Measurements from ENCODE around the gene HELZ. TPM values are rescaled to one million over a fixed set of nuclear protein-coding genes. Genes with fewer than 3 reads are reported as not detected.

HELZ gene
- total RNA-seq, 1 donor from 2014 or later: 14.8 TPM

- H3K27me3 ChIP-seq (ENCODE audit: control insufficient read depth, insufficient read depth, low read length): no peaks in the 10 kb centered on the region
- no peak for DNase-seq (ENCODE audit: low read depth)
- no peaks in the 10 kb centered on the region for H3K36me3 ChIP-seq (ENCODE audit: control insufficient read depth, insufficient read depth, low read length)
- H3K4me3 ChIP-seq (ENCODE audit: low read depth, low read length): no peak overlapping the region
- no peak for TF ChIP-seq CTCF (IDR thresholded peaks at IDR 0.05; ENCODE audit: insufficient read depth, low read length, poor library complexity, severe bottlenecking)
Observed at GRCh38 chr17:67035131-67036083, 209.6 kb downstream of the HELZ start.

GRCh38 chr17:67033613-67034012 lies 211.4 kb downstream of the HELZ start:
- H3K27me3 ChIP-seq (ENCODE audit: control insufficient read depth, insufficient read depth, low read length): no peaks in the 10 kb centered on the region
- no peak overlapping the region for H3K4me3 ChIP-seq (ENCODE audit: low read depth, low read length)
- no peak for DNase-seq (ENCODE audit: low read depth)
- H3K36me3 ChIP-seq (ENCODE audit: control insufficient read depth, insufficient read depth, low read length): no peaks in the 10 kb centered on the region
- no peak for TF ChIP-seq CTCF (IDR thresholded peaks at IDR 0.05; ENCODE audit: insufficient read depth, low read length, poor library complexity, severe bottlenecking)

- no peak for TF ChIP-seq CTCF (IDR thresholded peaks at IDR 0.05; ENCODE audit: insufficient read depth, low read length, poor library complexity, severe bottlenecking)
- Histone ChIP-seq H3K27me3 (ENCODE audit: control insufficient read depth, insufficient read depth, low read length) (no peaks in the 10 kb centered on the region), H3K36me3 (ENCODE audit: control insufficient read depth, insufficient read depth, low read length) (no peaks in the 10 kb centered on the region), H3K4me3 (ENCODE audit: low read depth, low read length) (no peak overlapping the region)
- no peak for DNase-seq (ENCODE audit: low read depth)
Observed at GRCh38 chr17:67032985-67033384, 212.0 kb downstream of the HELZ start.

GRCh38 chr17:67032382-67032781 lies 212.6 kb downstream of the HELZ start:
- TF ChIP-seq CTCF (IDR thresholded peaks at IDR 0.05; ENCODE audit: insufficient read depth, low read length, poor library complexity, severe bottlenecking): no peak
- DNase-seq (ENCODE audit: low read depth): no peak
- H3K4me3 ChIP-seq (ENCODE audit: low read depth, low read length): no peak overlapping the region

GRCh38 chr17:67030641-67031040 lies 214.4 kb downstream of the HELZ start:
- no peak for DNase-seq (ENCODE audit: low read depth)
- no peak for TF ChIP-seq CTCF (IDR thresholded peaks at IDR 0.05; ENCODE audit: insufficient read depth, low read length, poor library complexity, severe bottlenecking)
- no peak overlapping the region for H3K4me3 ChIP-seq (ENCODE audit: low read depth, low read length)
- H3K27me3 ChIP-seq (ENCODE audit: control insufficient read depth, insufficient read depth, low read length): no peaks in the 10 kb centered on the region
- no peaks in the 10 kb centered on the region for H3K36me3 ChIP-seq (ENCODE audit: control insufficient read depth, insufficient read depth, low read length)

More at GRCh38 chr17:67032382-67032781, 212.6 kb downstream of the HELZ start:
- no peaks in the 10 kb centered on the region for H3K36me3 ChIP-seq (ENCODE audit: control insufficient read depth, insufficient read depth, low read length)
- H3K27me3 ChIP-seq (ENCODE audit: control insufficient read depth, insufficient read depth, low read length): no peaks in the 10 kb centered on the region
